ENCODE data around the gene MYO9A. TPM values are rescaled to one million over a fixed set of nuclear protein-coding genes. Genes with fewer than 3 reads are reported as not detected.
A peak's percentile ranks its signal among the peaks of the same experiment; 100 is the strongest.

Gene MYO9A
- total RNA-seq, 3 donors from 2014 or later: 64.2 to 128 (median 86.5) TPM

GRCh38 chr15:71804226-71804625, 313.7 kb downstream of the MYO9A start:
- no peaks in the 10 kb centered on the region for H3K9me3 ChIP-seq
- no peak overlapping the region for H3K4me3 ChIP-seq
- no peak overlapping the region for H3K27ac ChIP-seq
- H3K4me1 ChIP-seq: no peaks in the 10 kb centered on the region
- TF ChIP-seq POLR2A (IDR thresholded peaks at IDR 0.05) (no peak), CTCF (IDR thresholded peaks at IDR 0.05) (no peak), POLR2AphosphoS5 (IDR thresholded peaks at IDR 0.05) (no peak)
- H3K27me3 ChIP-seq: no peaks in the 10 kb centered on the region
- no peaks in the 10 kb centered on the region for H3K36me3 ChIP-seq
- DNase-seq (ENCODE audit: low spot score in 2 of 2): no peak
- intact Hi-C loops (cut with DNase I; ENCODE audit: low total_unique reads): no loop called here

- no peaks in the 10 kb centered on the region for H3K9me3 ChIP-seq
- intact Hi-C loops (cut with DNase I; ENCODE audit: low total_unique reads): loop anchor here (2.0 kb wide), 1 partner anchor 54 kb away; no protein-coding TSS in a partner anchor
- H3K4me1 ChIP-seq: no peaks in the 10 kb centered on the region
- H3K4me3 ChIP-seq: no peak overlapping the region
- no peaks in the 10 kb centered on the region for H3K36me3 ChIP-seq
- DNase-seq (ENCODE audit: low spot score in 2 of 2): no peak
- no peak overlapping the region for H3K27ac ChIP-seq
- H3K27me3 ChIP-seq: no peaks in the 10 kb centered on the region
- TF ChIP-seq POLR2AphosphoS5 (IDR thresholded peaks at IDR 0.05) (no peak), POLR2A (IDR thresholded peaks at IDR 0.05) (no peak), CTCF (IDR thresholded peaks at IDR 0.05) (no peak)
Measured at GRCh38 chr15:71802770-71803169, 315.2 kb downstream of the MYO9A start.

GRCh38 chr15:71801935-71802655, 315.9 kb downstream of the MYO9A start:
- Histone ChIP-seq H3K27ac (no peak overlapping the region), H3K27me3 (no peaks in the 10 kb centered on the region), H3K36me3 (no peaks in the 10 kb centered on the region), H3K9me3 (no peaks in the 10 kb centered on the region), H3K4me1 (no peaks in the 10 kb centered on the region), H3K4me3 (no peak overlapping the region)
- intact Hi-C loops (cut with DNase I; ENCODE audit: low total_unique reads): loop anchor here (2.0 kb wide), 1 partner anchor 53 kb away; no protein-coding TSS in a partner anchor
- DNase-seq (ENCODE audit: low spot score in 2 of 2): no peak
- TF ChIP-seq POLR2A (IDR thresholded peaks at IDR 0.05) (no peak), CTCF (IDR thresholded peaks at IDR 0.05) (no peak), POLR2AphosphoS5 (IDR thresholded peaks at IDR 0.05) (no peak)

DNA sequence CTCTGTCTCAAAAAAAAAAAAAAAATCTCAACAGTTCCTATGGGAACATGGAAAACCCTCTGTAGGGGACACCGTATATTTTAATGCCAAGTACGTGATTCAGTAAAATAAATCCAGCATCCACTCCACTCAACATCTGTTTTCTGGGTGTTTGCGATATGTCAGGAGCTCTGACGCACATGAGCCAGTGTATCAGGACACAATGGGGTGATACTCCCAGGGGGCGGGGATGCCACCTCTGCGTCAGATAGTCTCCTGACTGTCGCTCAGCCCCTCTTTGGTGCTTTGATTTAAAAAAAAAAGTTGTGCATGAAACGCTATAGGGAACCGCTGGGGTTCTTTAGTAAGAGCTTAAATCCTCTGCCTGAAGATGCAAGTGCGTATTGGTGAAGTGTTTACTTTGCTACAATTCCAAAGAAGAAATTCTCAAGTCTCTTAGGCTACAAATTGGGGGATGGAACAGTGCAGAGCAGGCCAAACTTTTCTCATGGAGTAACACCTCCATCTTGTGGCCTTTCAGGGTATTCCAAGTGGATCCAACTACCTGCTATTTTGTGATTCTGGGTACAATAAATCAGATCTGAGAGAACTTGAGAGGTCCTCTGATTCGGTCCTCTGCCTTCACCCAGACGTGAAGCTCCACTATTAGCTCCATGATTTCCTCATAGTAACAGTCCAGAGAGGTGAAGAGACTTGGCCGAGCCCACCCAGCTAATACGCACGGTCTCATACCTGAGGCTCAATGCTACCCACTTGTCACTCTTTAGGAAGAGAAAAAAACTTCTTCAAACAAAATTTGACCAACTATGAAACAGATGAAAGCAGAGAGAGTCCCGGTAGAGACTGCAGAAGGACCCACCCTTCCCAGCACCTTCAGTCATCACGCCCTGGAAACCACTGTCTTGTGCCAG, 316.9 kb downstream of the MYO9A start:
- no peaks in the 10 kb centered on the region for H3K27me3 ChIP-seq
- no peaks in the 10 kb centered on the region for H3K9me3 ChIP-seq
- no peaks in the 10 kb centered on the region for H3K4me1 ChIP-seq
- no peak overlapping the region for H3K4me3 ChIP-seq
- H3K27ac ChIP-seq: no peak overlapping the region
- peak in 1 of 2 donors; percentile 29 for DNase-seq (ENCODE audit: low spot score in 2 of 2)
- intact Hi-C loops (cut with DNase I; ENCODE audit: low total_unique reads): no loop called here
- TF ChIP-seq POLR2AphosphoS5 (IDR thresholded peaks at IDR 0.05) (no peak), POLR2A (IDR thresholded peaks at IDR 0.05) (no peak), CTCF (IDR thresholded peaks at IDR 0.05) (peak; percentile 74 to 90 (median 87))
- H3K36me3 ChIP-seq: no peaks in the 10 kb centered on the region

GRCh38 chr15:71800190-71800589, 317.8 kb downstream of the MYO9A start:
- no peak for TF ChIP-seq POLR2AphosphoS5 (IDR thresholded peaks at IDR 0.05)
- TF ChIP-seq CTCF (IDR thresholded peaks at IDR 0.05): no peak
- TF ChIP-seq POLR2A (IDR thresholded peaks at IDR 0.05): no peak
- intact Hi-C loops (cut with DNase I; ENCODE audit: low total_unique reads): no loop called here
- H3K4me3 ChIP-seq: no peak overlapping the region

More at GRCh38 chr15:71800190-71800589, 317.8 kb downstream of the MYO9A start:
- no peaks in the 10 kb centered on the region for H3K9me3 ChIP-seq
- H3K27me3 ChIP-seq: no peaks in the 10 kb centered on the region
- DNase-seq (ENCODE audit: low spot score in 2 of 2): no peak
- no peaks in the 10 kb centered on the region for H3K36me3 ChIP-seq
- no peak overlapping the region for H3K27ac ChIP-seq
- H3K4me1 ChIP-seq: no peaks in the 10 kb centered on the region

Data from breast epithelium (tissue), 4 donors.